ENCODE measurements around the gene FIGNL1.

- TF ChIP-seq POLR2A (IDR thresholded peaks at IDR 0.05; ENCODE audit: low read depth, low read length) (no peak), TAF1 (IDR thresholded peaks at IDR 0.05; ENCODE audit: low read depth, low read length) (no peak), POLR2AphosphoS5 (IDR thresholded peaks at IDR 0.05; ENCODE audit: low read depth, low read length) (no peak), SPI1 (IDR thresholded peaks at IDR 0.05; ENCODE audit: low read depth, low read length) (no peak), POU2F2 (IDR thresholded peaks at IDR 0.05; ENCODE audit: low read depth, low read length) (no peak)
Measured at GRCh38 chr7:50463035-50463434, 12.9 kb upstream of the FIGNL1 start.
